Activated CD4-positive, alpha-beta T cell treated with anti-CD3 and anti-CD28 coated beads, Interleukin-2, amount 50 U/mL, for 16 hours (primary cell): ENCODE measurements around the gene RANBP17.

Experiments
- DNase-seq: peaks from one replicate; pipeline ENCODE4 v3.0.0-alpha.2; 2020

The RANBP17 gene

GRCh38 chr5:171102877-171103610, 241.2 kb downstream of the RANBP17 start:
- DNase-seq = no peak

GRCh38 chr5:171107669-171108068, 245.9 kb downstream of the RANBP17 start:
- DNase-seq = no peak

GRCh38 chr5:171115519-171115918, 253.7 kb downstream of the RANBP17 start:
- DNase-seq = no peak

- DNase-seq = no peak
Observed at GRCh38 chr5:171116719-171117118, 254.9 kb downstream of the RANBP17 start.

- no peak for DNase-seq
Observed at GRCh38 chr5:171120986-171121622, 259.3 kb downstream of the RANBP17 start.

- no peak for DNase-seq
Observed at GRCh38 chr5:171121638-171122037, 259.8 kb downstream of the RANBP17 start.

- DNase-seq = no peak
Observed at GRCh38 chr5:171122372-171122771, 260.6 kb downstream of the RANBP17 start.

GRCh38 chr5:171123417-171123816, 261.6 kb downstream of the RANBP17 start:
- DNase-seq = no peak

- DNase-seq = no peak
Observed at GRCh38 chr5:171127314-171127713, 265.5 kb downstream of the RANBP17 start.

GRCh38 chr5:171128136-171128535, 266.3 kb downstream of the RANBP17 start:
- no peak for DNase-seq

- DNase-seq = no peak
Observed at GRCh38 chr5:171129308-171129707, 267.5 kb downstream of the RANBP17 start.

- no peak for DNase-seq
Observed at GRCh38 chr5:171131497-171131896, 269.7 kb downstream of the RANBP17 start.

GRCh38 chr5:171137768-171138525, 276.1 kb downstream of the RANBP17 start:
- no peak for DNase-seq

GRCh38 chr5:171139227-171139626, 277.4 kb downstream of the RANBP17 start:
- DNase-seq = no peak

- no peak for DNase-seq
Observed at GRCh38 chr5:171142617-171143016, 280.8 kb downstream of the RANBP17 start.

GRCh38 chr5:171143171-171143570, 281.4 kb downstream of the RANBP17 start:
- DNase-seq = no peak

GRCh38 chr5:171143926-171144325, 282.1 kb downstream of the RANBP17 start:
- no peak for DNase-seq

- DNase-seq = no peak
Observed at GRCh38 chr5:171149333-171149732, 287.5 kb downstream of the RANBP17 start.

GRCh38 chr5:171149772-171150171, 288.0 kb downstream of the RANBP17 start:
- no peak for DNase-seq

- DNase-seq = no peak
Observed at GRCh38 chr5:171152382-171152781, 290.6 kb downstream of the RANBP17 start.

GRCh38 chr5:171155621-171156020, 293.8 kb downstream of the RANBP17 start:
- DNase-seq = no peak

GRCh38 chr5:171157276-171157675, 295.5 kb downstream of the RANBP17 start:
- DNase-seq = no peak

- no peak for DNase-seq
Observed at GRCh38 chr5:171157775-171158174, 296.0 kb downstream of the RANBP17 start.

GRCh38 chr5:171158581-171158980, 296.8 kb downstream of the RANBP17 start:
- no peak for DNase-seq
